GM23248 (cell line): ENCODE measurements around the gene KLHL12.

Experiments used
- EZH2 ChIP-seq: fragments of 200-600 bp; sonication (generic); IDR thresholded peaks from 2 replicates; pipeline ENCODE4 v1.6.1; 2018; ENCODE audit warnings: antibody characterized with exemption, mild to moderate bottlenecking; ENCODE audit not compliant: insufficient read depth, poor library complexity, severe bottlenecking
- EZH2phosphoT487 ChIP-seq: fragments of 200-600 bp; sonication (generic); IDR thresholded peaks from 2 replicates; pipeline ENCODE4 v1.6.1; 2018; ENCODE audit warnings: antibody characterized with exemption, moderate library complexity, mild to moderate bottlenecking, low read depth; ENCODE audit not compliant: insufficient read depth

DNA sequence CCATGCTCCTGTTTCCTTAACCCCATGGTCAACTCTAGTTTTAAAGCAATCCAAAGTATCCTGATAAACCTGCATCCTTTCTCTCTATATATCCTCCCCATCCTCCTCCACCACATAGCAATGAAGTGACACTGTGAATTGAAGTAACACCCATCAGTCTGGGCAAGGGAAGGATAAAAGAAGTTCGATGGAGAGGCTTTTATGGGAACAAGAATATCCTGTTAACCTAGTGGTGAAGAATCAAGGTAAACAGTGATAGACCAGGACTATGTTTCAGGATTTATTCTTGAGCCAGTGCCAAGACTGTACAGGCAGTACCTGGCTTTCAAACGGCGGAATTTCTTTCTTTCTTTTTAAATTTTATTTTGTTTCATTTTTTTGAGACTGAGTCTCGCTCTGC, 55.7 kb downstream of the KLHL12 start:
- TF ChIP-seq EZH2 (no peak), EZH2phosphoT487 (no peak)
